ENCODE measurements around the gene R3HDM2.
"Not testable (repeated sequence)": the region's sequence is repeated elsewhere in the genome, so short reads cannot be mapped to it uniquely, and the experiment has no call there.

Gene R3HDM2

DNA sequence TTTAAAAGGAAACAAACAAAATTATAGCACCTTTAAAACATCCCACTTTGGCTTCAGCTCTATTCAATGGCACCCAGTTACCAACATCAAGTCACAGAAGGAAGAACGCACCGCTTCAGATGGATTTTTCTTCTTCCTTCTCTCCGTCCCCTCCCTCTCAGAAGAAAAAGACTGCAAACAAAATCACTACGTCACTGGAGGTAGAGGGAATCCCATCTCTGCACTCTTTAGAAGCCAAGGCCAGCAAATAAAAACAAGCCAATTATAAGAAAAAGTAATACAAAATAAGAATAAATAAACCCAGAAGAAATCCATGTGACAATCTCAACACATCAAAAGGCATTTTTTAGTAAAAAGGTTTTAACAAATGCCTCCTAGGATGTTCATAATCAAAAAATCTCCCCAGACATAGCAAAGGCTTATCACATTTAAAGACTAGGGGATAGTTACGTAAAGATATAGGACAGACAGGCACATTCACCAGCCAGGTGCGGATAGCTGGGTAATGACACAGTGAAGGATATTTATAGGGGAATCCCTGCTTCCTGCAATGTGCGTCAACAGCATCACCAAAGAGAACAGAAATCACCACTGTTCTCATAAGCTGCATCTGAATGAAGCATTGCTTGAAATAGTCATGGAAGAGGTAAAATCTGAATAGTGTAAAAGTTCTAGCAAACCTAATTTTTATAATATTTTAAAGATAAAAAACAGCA lies 89.4 kb downstream of the R3HDM2 start:
- DNase-seq (ENCODE audit: insufficient read length, low spot score) (no peak), FAIRE-seq (no peak)

DNA sequence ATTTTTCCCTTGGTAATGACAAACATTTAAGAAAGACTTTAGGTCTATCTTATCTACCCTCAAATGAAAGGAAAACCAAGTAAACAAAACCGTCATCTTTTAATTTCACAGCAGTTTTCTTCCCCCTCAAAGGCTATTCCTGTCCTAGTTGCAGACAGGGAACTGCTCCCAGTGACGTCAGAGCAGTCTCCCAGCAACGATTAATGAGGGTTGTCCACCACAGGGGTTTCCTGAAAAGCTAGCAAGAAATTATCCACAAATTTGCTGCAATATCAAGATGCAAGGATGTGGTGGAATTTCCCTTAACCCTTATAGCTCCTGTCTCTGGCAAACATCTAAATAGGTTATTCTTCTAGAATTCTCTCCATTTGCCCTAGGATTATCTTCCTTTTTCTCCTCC lies 90.7 kb downstream of the R3HDM2 start:
- FAIRE-seq (no peak), DNase-seq (ENCODE audit: insufficient read length, low spot score) (peak; percentile 17)

DNA sequence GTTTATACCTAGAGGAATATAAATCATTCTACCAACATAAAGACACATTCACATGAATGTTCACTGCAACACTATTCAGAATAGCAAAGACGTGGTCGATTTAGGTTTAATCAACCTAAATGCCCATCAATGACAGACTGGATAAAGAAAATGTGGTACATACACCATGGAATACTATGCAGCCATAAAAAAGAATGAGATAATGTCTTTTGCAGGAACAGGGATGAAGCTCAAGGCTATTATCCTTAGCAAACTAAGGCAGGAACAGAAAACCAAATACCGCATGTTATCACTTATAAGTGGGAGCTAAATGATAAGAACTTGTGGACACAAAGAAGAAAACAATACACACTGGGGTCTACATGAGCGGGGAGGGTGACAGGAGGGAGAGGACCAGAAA lies 94.5 kb downstream of the R3HDM2 start:
- not testable (repeated sequence) for DNase-seq (ENCODE audit: insufficient read length, low spot score); FAIRE-seq

DNA sequence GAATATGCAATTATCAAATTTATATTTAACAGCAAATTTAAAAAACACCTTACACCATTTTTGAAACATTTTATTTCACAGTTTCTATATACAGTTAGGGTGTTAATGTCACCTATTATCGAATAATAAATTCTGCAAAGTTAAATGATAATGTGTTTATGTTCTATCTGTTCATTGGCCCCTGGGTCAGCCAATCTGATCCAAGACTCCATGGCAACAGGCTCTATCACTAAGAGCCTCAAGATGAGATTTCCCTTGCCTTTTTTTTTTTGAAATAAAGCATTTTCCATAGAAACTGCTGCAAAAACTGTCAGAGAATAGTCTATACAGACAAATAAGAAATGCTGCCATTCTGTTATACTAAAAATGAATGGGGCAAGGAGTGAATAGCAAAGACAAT lies 96.6 kb downstream of the R3HDM2 start:
- no peak for FAIRE-seq
- no peak for DNase-seq (ENCODE audit: insufficient read length, low spot score)

DNA sequence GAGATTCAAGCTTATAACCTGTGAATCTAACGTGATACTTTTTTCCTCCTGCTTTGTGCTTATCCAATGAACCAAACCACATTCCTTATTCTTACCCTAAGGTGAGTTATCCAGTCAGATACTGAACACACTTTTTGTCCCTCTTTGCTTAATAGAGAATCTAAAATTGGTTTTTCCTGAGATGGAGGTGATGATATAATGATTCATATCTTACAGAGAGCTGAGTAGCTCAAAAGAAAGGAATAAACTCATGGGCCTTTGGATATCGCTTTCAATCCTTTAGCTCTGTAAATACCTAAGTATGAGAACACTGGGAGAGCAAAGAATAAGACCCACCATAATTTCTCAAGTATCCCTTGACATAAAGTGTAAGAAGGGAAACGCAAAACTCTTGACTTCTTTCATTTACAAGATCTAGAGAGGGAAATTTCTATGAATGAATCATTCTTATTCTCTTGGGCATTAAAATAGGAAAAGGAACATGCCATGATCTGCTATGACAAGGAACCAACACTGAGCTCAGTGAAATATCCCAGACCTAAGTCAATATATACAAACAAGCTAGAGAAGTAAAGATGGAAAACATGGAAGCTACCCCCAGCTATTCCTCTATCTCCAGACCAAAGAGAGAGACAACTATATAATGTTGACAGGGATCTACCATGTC lies 98.1 kb downstream of the R3HDM2 start:
- DNase-seq (ENCODE audit: insufficient read length, low spot score), result no peak
- FAIRE-seq, result no peak

DNA sequence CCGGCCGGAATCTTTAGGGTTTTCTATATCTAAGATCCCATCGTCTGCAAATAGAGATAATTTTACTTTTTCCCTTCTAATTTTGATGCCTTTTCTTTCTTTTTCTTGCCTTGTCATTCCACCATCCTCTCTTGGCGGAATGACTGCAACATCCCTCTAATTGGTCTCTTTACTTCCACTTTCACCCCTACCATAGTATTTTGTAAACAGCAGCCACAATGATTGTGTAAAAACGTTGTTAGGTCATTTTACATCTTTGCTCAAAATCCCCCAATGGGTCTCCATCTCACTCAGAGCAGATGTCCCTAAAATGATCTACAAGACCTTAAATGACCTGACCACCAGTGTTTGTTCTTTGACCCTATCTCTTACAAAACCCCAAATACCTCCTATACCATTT lies 99.9 kb downstream of the R3HDM2 start:
- DNase-seq (ENCODE audit: insufficient read length, low spot score), result no peak
- FAIRE-seq, result no peak

DNA sequence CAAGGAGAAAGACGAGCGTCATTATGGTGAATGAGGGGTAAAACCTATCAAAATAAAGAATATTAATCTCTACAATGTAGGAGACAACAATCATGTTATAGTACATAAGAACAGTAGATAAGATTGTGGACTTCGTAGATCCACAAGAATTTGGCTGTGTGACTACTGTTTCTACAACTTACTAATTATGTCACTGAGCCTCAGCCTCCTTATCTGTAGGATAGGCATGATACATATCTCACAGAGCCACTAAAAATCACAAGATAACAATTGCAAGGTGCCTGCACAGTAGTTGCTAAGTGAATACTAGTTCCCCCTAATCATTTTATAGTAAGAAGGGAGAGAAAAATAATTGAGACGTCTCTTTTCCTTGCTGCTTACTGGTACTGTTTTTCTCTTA lies 101.6 kb downstream of the R3HDM2 start:
- no peak for FAIRE-seq

DNA sequence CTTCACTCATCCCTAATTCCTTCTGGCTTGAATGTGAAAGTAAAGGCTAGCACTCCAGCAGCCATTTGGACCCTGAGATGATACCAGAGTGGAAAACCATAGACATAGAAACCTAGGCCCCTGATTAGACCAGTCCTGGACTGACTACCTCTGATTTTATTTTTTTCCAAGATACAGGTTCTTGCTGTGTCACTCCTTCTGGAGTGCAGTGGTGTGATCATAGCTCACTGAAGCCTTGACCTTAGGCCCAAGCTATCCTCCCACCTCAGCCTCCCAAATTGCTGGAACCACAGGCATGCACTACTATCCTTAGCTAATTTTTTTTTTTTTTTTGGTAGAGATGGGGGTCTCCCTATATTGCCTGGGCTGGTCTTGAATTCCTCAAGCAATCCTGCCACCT lies 105.4 kb downstream of the R3HDM2 start:
- DNase-seq (ENCODE audit: insufficient read length, low spot score), result no peak
- FAIRE-seq, result no peak

More for the DNA sequence above, 101.6 kb downstream of the R3HDM2 start:
- no peak for DNase-seq (ENCODE audit: insufficient read length, low spot score)

DNA sequence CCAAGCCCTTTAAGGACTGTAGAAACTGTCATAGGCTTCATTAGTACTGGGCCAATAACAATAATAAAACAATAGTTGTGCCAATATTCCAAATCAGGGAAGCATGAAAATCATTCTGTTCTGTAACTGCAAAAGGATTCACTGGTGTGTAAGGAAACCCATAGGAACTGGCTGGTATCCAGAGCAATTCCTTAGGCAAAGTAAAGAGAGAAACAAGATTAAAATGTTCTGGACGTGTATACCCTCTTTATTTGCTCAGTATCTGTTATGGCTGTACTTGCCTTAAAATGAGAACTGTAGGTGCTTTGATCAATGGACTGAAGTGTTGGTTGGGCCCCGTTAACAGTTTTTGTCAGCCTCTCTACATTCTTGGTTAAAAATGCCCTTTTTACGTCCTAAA lies 107.4 kb downstream of the R3HDM2 start:
- DNase-seq (ENCODE audit: insufficient read length, low spot score), result no peak
- no peak for FAIRE-seq

DNA sequence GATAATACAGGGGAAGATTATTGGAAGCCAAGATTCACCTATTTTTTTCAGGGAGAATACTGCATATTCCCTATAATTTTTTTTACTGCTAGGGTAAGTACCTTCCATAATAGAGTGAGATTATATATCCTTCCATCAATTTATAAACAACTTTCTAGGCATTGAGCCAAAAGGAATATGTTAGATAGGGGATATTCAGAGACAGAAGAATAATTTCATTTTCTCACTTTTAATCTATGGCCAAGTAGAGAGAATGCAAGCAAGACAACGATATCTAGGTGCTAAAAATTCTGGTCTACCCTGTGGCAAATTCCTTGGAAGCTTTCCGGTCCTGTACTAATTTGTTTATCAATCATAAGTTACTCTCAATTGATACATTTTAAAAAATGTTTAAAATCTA lies 110.2 kb downstream of the R3HDM2 start:
- DNase-seq (ENCODE audit: insufficient read length, low spot score), result no peak
- no peak for FAIRE-seq

DNA sequence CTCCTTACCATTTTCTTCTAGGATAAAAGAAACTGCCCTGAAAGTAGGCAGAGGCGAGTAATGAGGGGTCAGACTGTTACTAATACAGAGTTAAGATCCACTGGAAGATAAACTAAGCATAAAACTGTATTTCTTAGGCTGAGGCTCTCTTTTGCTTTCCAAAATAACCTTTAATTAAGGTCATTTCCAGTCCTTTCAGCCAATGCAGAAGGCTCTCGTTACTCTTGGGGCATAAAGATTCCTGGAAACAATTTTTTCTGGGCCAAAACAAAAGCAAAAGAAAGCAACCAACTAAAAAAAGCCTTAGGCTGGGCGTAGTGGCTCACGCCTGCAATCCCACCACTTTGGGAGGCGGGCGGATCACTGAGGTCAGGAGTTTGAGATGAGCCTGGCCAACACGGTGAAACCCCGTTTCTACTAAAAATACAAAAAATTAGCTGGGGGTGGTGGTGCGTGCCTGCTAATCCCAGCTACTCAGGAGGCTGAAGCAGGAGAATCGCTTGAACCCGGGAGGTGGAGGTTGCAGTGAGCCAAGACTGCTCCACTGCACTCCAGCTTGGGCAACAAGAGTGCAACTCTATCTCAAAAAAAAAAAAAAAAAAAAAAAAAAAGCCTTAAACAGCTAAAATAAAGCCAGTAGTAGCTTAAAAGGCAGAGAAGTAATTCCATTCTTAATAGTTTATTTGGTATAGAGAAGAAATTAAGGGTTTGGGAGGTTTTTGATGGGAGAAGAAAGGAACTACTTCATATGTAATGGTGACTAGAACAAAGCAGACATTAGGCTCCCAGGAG lies 111.0 kb downstream of the R3HDM2 start:
- DNase-seq (ENCODE audit: insufficient read length, low spot score), result no peak
- no peak for FAIRE-seq

DNA sequence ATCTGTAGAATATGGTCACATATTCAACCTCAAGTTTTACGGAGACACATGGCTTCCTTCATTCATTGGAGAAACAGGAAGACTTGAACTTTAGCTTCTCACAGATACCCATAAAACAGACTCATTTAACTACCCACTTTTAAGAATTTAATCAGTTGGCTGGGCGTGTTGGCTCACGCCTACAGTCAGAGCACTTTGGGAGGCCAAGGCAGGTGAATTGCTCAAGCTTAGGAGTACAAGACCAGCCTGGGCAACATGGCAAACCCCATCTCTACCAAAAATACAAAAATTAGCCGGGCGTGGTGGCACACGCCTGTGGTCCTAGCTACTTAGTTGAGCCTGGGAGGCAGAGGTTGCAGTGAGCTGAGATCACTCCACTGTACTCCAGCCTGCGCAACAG lies 115.2 kb downstream of the R3HDM2 start:
- DNase-seq (ENCODE audit: insufficient read length, low spot score) (no peak), FAIRE-seq (no peak)

DNA sequence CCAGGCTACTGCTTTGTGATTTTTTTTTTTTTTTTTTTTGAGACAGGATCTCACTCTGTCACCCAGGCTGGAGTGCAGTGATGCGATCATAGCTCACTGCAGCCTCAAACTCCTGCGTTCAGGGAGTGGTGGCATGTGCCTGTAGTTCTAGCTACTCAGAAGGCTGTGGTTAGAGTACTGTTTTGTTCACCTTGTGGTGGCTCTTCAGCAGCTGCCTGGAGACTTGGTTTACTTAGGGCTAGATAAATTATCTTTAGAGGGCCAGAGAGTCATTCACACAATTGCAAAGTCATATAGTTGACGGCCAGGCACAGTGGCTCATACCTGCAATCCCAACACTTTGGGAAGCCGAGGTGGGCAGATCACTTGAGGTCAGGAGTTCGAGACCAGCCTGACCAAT lies 118.6 kb downstream of the R3HDM2 start:
- not testable (repeated sequence) for FAIRE-seq; DNase-seq (ENCODE audit: insufficient read length, low spot score)

DNA sequence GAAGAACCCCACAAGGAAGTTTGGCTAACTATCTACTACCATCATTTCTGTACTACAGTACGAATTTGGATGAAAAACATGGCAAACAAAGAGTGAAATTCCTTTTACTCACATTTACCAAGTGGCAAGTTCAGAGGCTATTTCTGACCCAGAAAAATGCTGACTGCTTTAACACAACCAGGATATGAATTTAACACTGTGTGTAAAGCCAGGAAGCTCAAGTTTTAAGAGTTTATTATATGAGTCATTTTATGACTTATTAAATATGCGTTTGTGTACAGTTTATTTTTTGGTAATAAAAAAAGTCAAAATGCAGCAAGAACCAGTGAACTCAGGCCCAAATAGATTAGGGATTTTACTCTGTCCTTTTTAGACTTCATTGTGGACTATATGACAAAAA lies 121.4 kb downstream of the R3HDM2 start:
- DNase-seq (ENCODE audit: insufficient read length, low spot score), result peak; percentile 30
- no peak for FAIRE-seq

DNA sequence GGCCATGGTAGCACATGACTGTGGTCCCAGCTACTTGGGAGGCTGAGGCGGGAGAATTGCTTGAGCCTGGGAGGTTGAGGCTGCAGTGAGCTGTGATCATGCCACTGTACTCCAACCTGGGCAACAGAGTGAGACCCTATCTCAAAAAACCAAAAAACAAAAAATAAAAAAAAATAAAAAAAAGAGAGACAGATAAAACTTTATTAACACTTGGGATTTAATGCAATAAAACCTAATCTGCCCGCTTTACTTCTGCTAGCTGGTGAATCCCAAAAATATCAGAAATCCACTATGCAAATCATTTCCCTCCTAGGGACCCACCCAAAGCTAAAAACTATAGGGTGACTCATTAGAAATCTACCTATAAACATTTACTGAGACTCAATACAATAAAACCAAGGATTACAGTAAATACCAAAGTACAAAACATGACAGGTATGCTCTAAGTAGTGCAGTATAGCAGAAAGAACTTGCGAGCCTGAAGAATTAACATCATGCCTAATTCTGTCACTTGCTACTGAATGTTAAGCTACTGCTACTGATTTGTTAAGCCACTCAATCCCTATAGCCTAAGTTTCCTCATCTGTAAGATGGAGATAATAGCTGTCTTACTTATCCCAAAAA lies 129.8 kb downstream of the R3HDM2 start:
- FAIRE-seq, result no peak
- DNase-seq (ENCODE audit: insufficient read length, low spot score), result no peak

DNA sequence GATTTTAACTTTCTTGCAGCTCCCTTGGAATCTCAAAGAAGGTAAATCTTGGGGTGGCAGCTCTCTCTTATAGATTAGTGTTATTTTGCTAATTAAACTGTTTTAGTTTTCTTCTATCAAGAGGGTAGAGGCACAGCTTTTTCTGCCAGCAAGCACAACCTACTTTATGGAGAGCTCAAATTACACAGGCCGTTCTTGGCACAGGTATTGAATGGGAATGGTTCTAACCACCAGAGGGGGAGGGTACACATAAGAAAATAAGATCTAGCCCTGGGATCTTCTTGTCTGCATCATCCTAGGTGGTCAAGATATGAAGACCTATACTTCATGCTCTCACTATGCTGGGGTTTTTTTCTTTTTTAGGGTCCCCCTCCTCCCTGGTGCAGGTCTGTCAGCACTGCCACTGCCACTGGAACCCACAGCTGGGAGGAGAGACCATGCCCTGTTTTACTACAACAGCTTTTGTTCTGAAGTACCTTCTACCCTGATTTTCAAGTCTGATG lies 131.3 kb downstream of the R3HDM2 start:
- no peak for FAIRE-seq
- no peak for DNase-seq (ENCODE audit: insufficient read length, low spot score)

DNA sequence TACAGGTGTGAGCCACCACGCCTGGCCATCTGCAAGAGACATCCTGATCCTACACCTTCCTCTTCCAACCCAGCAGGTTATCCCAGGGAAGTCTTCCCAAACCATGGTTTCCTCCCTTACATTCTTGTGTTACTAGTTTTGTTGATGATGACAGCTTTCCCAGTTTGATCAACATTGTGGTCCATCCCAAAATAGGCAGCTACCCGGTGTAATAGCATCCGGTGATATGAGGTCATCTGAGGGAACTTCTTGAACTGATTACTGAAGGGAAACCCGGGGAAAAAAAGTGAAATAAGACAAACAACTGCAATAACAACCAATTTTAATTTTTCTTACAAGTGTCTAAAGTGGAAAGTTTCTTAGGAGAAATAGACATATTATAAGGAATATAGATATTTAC lies 134.6 kb downstream of the R3HDM2 start:
- FAIRE-seq (no peak), DNase-seq (ENCODE audit: insufficient read length, low spot score) (no peak)

DNA sequence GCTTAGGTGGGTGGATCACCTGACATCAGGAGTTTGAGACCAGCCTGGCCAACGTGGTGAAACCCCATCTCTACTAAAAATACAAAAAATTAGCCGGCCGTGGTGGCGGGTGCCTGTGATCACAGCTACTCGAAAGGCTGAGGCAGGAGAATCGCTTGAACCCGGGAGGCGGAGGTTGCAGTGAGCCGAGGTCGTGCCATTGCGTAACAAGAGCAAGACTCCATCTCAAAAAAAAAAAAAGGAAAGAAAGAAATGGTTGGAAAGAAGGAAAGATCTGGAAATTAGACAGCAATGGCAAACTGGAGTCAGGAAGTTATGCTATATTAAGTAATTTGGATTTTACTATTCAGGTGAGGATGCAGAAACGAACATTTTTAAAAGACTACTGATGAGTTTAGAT lies 148.8 kb downstream of the R3HDM2 start:
- not testable (repeated sequence) for FAIRE-seq; DNase-seq (ENCODE audit: insufficient read length, low spot score)

DNA sequence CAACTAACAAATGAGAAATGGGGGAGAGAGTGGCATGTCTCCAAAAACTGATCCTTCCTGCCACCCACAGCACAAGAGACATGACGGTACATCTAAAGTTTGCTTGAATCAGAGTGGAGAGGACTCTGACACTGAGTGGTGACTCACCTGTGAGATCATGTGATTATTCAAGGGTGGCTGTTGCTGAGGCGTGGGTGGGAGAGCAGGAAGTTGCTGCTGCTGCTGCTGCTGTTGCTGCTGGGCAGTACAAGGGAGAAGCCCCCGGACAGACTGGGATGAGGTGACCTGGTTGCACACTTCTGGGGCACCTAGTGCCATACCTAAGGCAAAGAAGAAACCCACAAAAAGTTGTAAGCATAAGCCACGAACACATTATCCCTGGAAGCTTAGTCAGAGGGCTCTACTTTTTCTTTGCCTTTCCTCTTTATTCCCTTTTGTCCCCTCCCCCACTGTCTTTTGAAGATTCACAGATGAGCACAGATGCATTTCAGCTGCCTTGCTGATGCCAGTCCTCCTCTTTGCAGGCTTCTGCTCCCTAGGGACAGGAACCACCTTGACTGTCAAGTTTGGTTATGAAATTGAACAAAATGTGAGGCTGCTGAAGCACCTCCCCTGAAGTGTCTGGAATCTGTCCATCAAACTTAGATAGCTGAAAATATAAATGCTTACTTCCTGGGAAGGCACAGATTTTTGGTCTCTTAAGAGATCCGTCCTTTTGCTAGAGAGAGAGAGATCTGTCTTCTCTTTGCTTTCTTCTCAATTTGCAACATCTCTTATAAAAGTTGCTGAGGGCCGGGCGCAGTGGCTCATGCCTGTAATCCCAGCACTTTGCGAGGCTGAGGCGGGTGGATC lies 150.4 kb downstream of the R3HDM2 start:
- FAIRE-seq, result peak; percentile 94
- peak; percentile 88 for DNase-seq (ENCODE audit: insufficient read length, low spot score)

Measured in HTR-8/SVneo (cell line).